BLaER1 treated with 17β-estradiol and CSF1 and Interleukin-3, amounts not matched to agents 10 nM and 100 nM (cell line): ENCODE measurements around the gene GDF7.

Experiments
- H3K27ac ChIP-seq, 11 experiments: shearing (Covaris generic); formaldehyde crosslinking; 2 replicates each; pipeline ENCODE4 v1.8.1; 2022
- H3K27me3 ChIP-seq, 11 experiments: shearing (Covaris generic); formaldehyde crosslinking; 2 replicates each; pipeline ENCODE4 v1.8.1; 2022
- H3K36me3 ChIP-seq, 11 experiments: shearing (Covaris generic); formaldehyde crosslinking; 2 replicates each; pipeline ENCODE4 v1.8.1; 2022
- H3K4me1 ChIP-seq, 10 experiments: shearing (Covaris generic); formaldehyde crosslinking; 2 replicates each; pipeline ENCODE4 v1.8.1; 2022
- H3K4me2 ChIP-seq, 11 experiments: shearing (Covaris generic); formaldehyde crosslinking; 2 replicates each; pipeline ENCODE4 v1.8.1; 2022
- H3K4me3 ChIP-seq, 10 experiments: shearing (Covaris generic); formaldehyde crosslinking; 2 replicates each; pipeline ENCODE4 v1.8.1; 2022
- H3K9ac ChIP-seq, 11 experiments: shearing (Covaris generic); formaldehyde crosslinking; 2 replicates each; pipeline ENCODE4 v1.8.1; 2022
- H3K9me3 ChIP-seq, 11 experiments: shearing (Covaris generic); formaldehyde crosslinking; replicated peaks in 1 of 11; 2 replicates each; pipeline ENCODE4 v1.8.1; 2022
- H4K20me1 ChIP-seq, 11 experiments: shearing (Covaris generic); formaldehyde crosslinking; 2 replicates each; pipeline ENCODE4 v1.8.1; 2022
- Cebpa-rat ChIP-seq, 11 experiments: shearing (Covaris generic); IDR thresholded peaks; 2 replicates each; pipeline ENCODE4 v1.8.1; 2022

GDF7 gene

DNA sequence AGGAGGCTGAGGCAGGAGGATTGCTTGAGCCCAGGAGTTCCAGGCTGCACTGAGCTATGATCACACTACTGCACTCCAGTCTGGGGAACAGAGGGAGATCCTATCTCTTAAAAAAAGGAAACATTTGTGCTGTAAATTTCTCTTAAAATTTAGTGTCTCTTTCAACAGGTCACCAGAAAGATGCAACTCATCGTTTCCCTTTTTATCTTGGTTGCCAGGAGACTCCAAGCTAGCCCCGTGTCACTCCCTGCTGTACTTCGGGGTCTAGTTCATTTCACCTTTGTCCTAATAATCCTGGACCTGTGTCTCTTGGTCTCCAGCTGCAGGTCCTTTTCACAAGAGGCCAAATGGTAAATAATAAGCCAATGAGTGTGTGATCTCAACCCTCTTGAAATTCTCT lies 23.1 kb upstream of the GDF7 start:
- peaks cover 17 to 100% (median 36%) of the 10 kb centered on the region in 11 experiments; a peak in 17 of 22 replicates for H4K20me1 ChIP-seq
- no peaks in the 10 kb centered on the region for H3K9me3 ChIP-seq
- no peak overlapping the region for H3K4me3 ChIP-seq
- peaks cover 23 to 62% (median 50%) of the 10 kb centered on the region in 10 experiments for H3K4me1 ChIP-seq
- no peak overlapping the region for H3K4me2 ChIP-seq
- no peak overlapping the region; a peak in 1 of 22 replicates for H3K9ac ChIP-seq
- H3K36me3 ChIP-seq: peaks cover 0 to 85% (median 24%) of the 10 kb centered on the region in 11 experiments; a peak in 15 of 22 replicates
- TF ChIP-seq Cebpa-rat (IDR thresholded peaks at IDR 0.05): no peak
- H3K27me3 ChIP-seq: no peaks in the 10 kb centered on the region
- no peak overlapping the region for H3K27ac ChIP-seq

DNA sequence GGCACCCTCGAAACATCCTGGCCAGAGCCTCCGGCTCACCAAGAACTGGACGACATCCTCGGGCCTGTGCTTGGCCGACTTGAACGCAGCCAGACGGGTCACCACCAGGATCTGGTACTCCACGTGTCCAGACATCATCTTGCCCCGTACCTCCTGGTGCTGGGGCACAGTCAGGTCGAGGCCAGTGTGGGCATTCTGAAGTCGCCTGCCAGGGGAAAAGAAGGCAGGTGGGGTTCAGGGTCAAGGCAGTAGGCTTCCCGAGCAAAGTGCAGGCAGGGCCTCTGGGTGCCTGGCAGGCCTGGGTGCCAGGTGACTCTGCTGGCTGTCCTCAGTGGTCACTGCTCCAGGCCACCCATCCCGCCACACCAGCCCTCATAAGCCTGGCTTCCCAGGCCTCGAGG lies 21.6 kb upstream of the GDF7 start:
- Histone ChIP-seq H3K4me3 (no peak overlapping the region), H3K27me3 (no peaks in the 10 kb centered on the region), H3K9ac (peak overlapping the region in 1 of 11 experiments; percentile 12; a peak in 1 of 22 replicates), H4K20me1 (peaks cover 14 to 100% (median 40%) of the 10 kb centered on the region in 11 experiments; a peak in 18 of 22 replicates), H3K4me2 (no peak overlapping the region), H3K36me3 (peaks cover 0 to 70% (median 19%) of the 10 kb centered on the region in 11 experiments; a peak in 15 of 22 replicates), H3K4me1 (peaks cover 37 to 72% (median 62%) of the 10 kb centered on the region in 10 experiments), H3K27ac (no peak overlapping the region), H3K9me3 (no peaks in the 10 kb centered on the region)
- no peak for TF ChIP-seq Cebpa-rat (IDR thresholded peaks at IDR 0.05)

DNA sequence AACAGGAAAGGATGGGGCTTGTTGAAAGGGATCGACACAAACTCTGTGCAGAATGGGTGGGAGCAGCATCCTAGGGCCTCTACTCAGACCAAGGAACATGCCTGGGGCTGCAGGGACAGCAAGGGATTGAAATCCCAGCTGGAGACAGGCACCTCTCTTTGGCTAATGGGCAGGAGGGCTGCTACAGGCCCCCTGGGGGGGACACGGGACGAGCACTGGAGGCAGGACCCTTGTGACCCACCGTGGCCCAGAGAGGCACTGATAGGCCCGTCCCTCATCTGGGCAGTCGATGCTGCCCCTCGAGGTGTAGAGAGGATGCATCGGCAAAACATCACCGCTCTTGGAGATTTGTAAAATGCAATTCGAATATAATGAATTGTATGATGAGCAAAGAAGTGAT lies 21.2 kb upstream of the GDF7 start:
- peaks cover 13 to 96% (median 40%) of the 10 kb centered on the region in 11 experiments; a peak in 18 of 22 replicates for H4K20me1 ChIP-seq
- H3K4me1 ChIP-seq: peaks cover 38 to 70% (median 61%) of the 10 kb centered on the region in 10 experiments
- H3K4me2 ChIP-seq: peak overlapping the region in 1 of 11 experiments; percentile 89; a peak in 2 of 22 replicates
- H3K9me3 ChIP-seq: no peaks in the 10 kb centered on the region
- no peaks in the 10 kb centered on the region for H3K27me3 ChIP-seq
- peaks cover 0 to 65% (median 15%) of the 10 kb centered on the region in 11 experiments; a peak in 13 of 22 replicates for H3K36me3 ChIP-seq
- no peak for TF ChIP-seq Cebpa-rat (IDR thresholded peaks at IDR 0.05)
- H3K4me3 ChIP-seq: no peak overlapping the region
- H3K9ac ChIP-seq: peak overlapping the region in 2 of 11 experiments; percentile 10 to 12; a peak in 1 of 22 replicates
- no peak overlapping the region for H3K27ac ChIP-seq

DNA sequence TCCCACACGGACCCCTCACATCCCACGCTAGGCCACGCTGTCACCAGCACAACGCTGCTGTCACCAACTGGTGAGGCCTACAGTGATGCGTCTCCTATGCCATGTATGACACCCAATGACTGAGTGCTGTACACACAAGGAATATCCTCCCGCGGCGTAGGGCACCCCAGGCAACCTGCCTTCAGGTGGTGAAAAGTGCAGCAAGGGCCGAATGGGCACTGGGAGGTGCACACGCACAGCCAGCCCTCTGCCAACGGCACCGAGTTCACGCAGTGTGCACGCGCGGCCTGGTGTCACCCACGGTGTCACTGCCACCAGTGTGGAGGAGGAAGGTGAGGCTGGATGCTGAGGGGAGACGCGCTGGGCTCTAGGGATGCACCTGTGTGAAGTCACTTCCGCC lies 20.5 kb upstream of the GDF7 start:
- TF ChIP-seq Cebpa-rat (IDR thresholded peaks at IDR 0.05): no peak

DNA sequence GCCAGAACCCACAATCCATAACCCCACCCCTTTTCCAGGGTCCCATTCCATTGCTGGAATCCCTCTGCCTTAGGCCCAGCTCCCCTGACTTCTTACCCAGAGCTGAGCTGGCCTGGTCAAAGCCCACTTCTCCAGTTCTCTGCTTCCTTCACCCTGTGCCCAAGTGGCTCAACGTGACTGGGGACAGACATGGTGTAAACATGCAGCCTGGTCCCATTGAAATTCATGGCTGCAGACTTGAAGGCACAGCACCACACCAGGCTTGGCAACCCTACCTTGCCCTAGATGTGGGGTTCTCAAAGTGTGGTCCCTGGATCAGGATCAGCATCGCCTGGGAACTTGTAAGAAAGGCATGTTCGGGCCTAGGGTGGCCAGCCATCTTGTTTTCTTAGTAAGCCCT lies 19.7 kb upstream of the GDF7 start:
- Histone ChIP-seq H3K9ac (peak overlapping the region in 4 of 11 experiments; percentile 11 to 29 (median 15); a peak in 3 of 22 replicates), H3K36me3 (peaks cover 0 to 51% (median 15%) of the 10 kb centered on the region in 11 experiments; a peak in 12 of 22 replicates), H4K20me1 (peaks cover under 1 to 82% (median 27%) of the 10 kb centered on the region in 11 experiments; a peak in 17 of 22 replicates), H3K4me3 (peak overlapping the region in 2 of 10 experiments; percentile 3 to 44; a peak in 2 of 20 replicates), H3K4me1 (peaks cover 42 to 63% (median 54%) of the 10 kb centered on the region in 10 experiments), H3K4me2 (peak overlapping the region; percentile 85 to 99 (median 89)), H3K27me3 (no peaks in the 10 kb centered on the region), H3K27ac (peak overlapping the region in 7 of 11 experiments; percentile 3 to 60 (median 26); a peak in 11 of 22 replicates), H3K9me3 (no peaks in the 10 kb centered on the region)
- no peak for TF ChIP-seq Cebpa-rat (IDR thresholded peaks at IDR 0.05)

More for the DNA sequence above, 20.5 kb upstream of the GDF7 start:
- Histone ChIP-seq H3K36me3 (peaks cover 0 to 59% (median 15%) of the 10 kb centered on the region in 11 experiments; a peak in 12 of 22 replicates), H3K27ac (peak overlapping the region in 1 of 11 experiments; percentile 18; a peak in 2 of 22 replicates), H3K27me3 (no peaks in the 10 kb centered on the region), H3K4me3 (no peak overlapping the region), H3K4me2 (peak overlapping the region in 8 of 11 experiments; percentile 88 to 99 (median 90); a peak in 14 of 22 replicates), H3K9ac (peak overlapping the region in 2 of 11 experiments; percentile 11 to 29; a peak in 1 of 22 replicates), H3K4me1 (peaks cover 39 to 67% (median 57%) of the 10 kb centered on the region in 10 experiments), H3K9me3 (no peaks in the 10 kb centered on the region), H4K20me1 (peaks cover 8 to 89% (median 35%) of the 10 kb centered on the region in 11 experiments; a peak in 17 of 22 replicates)

DNA sequence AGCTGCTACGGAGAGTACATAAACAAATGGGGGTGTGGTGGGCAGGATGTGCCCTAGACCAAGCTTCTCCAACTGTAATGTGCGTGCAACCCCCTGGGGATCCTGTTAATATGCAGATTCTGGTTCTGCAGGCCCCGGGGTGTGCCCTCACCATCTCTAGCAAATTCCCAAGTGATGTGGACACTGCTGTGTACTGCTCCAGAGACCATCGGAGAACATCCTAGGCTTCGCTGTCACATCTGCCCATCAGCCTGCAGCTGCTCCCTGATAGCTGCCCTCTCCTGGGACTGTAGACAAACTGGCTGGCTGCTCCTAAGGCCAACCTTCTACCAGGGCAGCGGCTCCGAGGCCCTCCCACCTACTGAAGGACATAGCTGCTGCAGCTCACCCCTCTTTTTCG lies 19.2 kb upstream of the GDF7 start:
- Histone ChIP-seq H3K4me2 (peak overlapping the region; percentile 85 to 99 (median 89)), H4K20me1 (peaks cover 0 to 76% (median 25%) of the 10 kb centered on the region in 11 experiments; a peak in 15 of 22 replicates)

DNA sequence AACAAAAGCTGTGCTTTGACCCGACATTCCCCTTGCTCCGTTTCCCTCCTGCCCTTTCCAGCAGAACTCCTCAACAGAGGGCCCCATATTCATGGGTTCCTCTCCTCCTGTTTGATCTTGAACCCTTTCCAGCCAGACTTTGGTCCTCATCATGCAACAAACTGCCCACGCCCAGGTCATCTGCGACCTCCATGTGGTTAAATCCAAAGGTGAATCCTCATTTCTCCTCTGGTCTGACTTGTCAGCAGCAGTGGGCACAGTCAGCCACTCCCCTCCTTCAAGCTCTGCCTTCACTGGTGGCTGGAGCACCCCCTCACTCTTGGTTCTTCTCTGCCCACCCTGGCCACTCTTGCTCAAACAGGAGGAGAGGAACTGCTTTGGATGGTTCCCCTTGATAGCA lies 18.7 kb upstream of the GDF7 start:
- H3K9me3 ChIP-seq: no peaks in the 10 kb centered on the region
- peaks cover 35 to 62% (median 52%) of the 10 kb centered on the region in 10 experiments for H3K4me1 ChIP-seq
- peak overlapping the region; percentile 85 to 99 (median 89) for H3K4me2 ChIP-seq
- no peaks in the 10 kb centered on the region for H3K27me3 ChIP-seq
- peak overlapping the region in 3 of 11 experiments; percentile 28 to 51 (median 51); a peak in 4 of 22 replicates for H3K27ac ChIP-seq
- peaks cover 0 to 43% (median 15%) of the 10 kb centered on the region in 11 experiments; a peak in 12 of 22 replicates for H3K36me3 ChIP-seq
- H4K20me1 ChIP-seq: peaks cover 0 to 72% (median 21%) of the 10 kb centered on the region in 11 experiments; a peak in 15 of 22 replicates
- peak overlapping the region in 5 of 11 experiments; percentile 9 to 47 (median 30); a peak in 7 of 22 replicates for H3K9ac ChIP-seq
- H3K4me3 ChIP-seq: peak overlapping the region in 3 of 10 experiments; percentile 5 to 44 (median 32); a peak in 5 of 20 replicates
- no peak for TF ChIP-seq Cebpa-rat (IDR thresholded peaks at IDR 0.05)

More for the DNA sequence above, 19.2 kb upstream of the GDF7 start:
- H3K4me1 ChIP-seq: peaks cover 39 to 62% (median 52%) of the 10 kb centered on the region in 10 experiments
- H3K9ac ChIP-seq: peak overlapping the region in 5 of 11 experiments; percentile 11 to 47 (median 30); a peak in 8 of 22 replicates
- H3K27me3 ChIP-seq: no peaks in the 10 kb centered on the region
- H3K9me3 ChIP-seq: no peaks in the 10 kb centered on the region
- peak overlapping the region in 3 of 10 experiments; percentile 3 to 44 (median 32); a peak in 4 of 20 replicates for H3K4me3 ChIP-seq
- TF ChIP-seq Cebpa-rat (IDR thresholded peaks at IDR 0.05): no peak
- peak overlapping the region in 7 of 11 experiments; percentile 3 to 60 (median 28); a peak in 9 of 22 replicates for H3K27ac ChIP-seq
- peaks cover 0 to 48% (median 15%) of the 10 kb centered on the region in 11 experiments; a peak in 12 of 22 replicates for H3K36me3 ChIP-seq

DNA sequence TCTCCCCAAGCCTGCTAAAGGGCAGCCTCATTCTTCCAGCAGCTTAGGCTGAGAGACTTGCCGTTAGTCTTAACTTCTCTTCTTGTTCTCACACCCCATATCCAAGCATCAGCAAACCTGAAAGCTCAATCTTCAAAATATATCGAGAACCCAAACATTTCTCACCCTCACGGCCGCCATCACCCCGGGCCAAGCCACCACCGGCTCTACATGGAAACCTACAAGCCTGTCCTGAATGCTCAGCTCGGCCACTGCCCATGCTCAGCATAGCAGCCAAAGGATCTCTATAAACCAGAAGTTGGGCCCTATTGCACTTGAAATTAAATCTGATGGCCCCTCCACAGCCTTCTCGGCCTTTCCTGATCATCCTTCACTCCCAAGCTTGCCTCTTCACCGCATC lies 18.1 kb upstream of the GDF7 start:
- Histone ChIP-seq H3K4me3 (peak overlapping the region in 2 of 10 experiments; percentile 91 to 94; a peak in 2 of 20 replicates), H3K27me3 (no peaks in the 10 kb centered on the region), H3K27ac (no peak overlapping the region), H3K4me2 (peak overlapping the region; percentile 85 to 99 (median 89)), H3K36me3 (peaks cover 0 to 37% (median 13%) of the 10 kb centered on the region in 11 experiments; a peak in 12 of 22 replicates), H3K4me1 (peaks cover 35 to 62% (median 52%) of the 10 kb centered on the region in 10 experiments), H3K9ac (0 out of 22 replicates have a peak overlapping the region, but pooled peaks of 1 of the 11 experiments have one; percentile 93), H4K20me1 (peaks cover 0 to 66% (median 17%) of the 10 kb centered on the region in 11 experiments; a peak in 15 of 22 replicates), H3K9me3 (no peaks in the 10 kb centered on the region)
- no peak for TF ChIP-seq Cebpa-rat (IDR thresholded peaks at IDR 0.05)
